ENCODE data around the gene TLK1. TPM values are rescaled to one million over a fixed set of nuclear protein-coding genes. Genes with fewer than 3 reads are reported as not detected.

Gene TLK1
- total and polyA plus RNA-seq, 2 donors (not counting 3 experiments of a cell fraction or from before 2014, with no cell fraction given), result 5.8 to 62.7 TPM

DNA sequence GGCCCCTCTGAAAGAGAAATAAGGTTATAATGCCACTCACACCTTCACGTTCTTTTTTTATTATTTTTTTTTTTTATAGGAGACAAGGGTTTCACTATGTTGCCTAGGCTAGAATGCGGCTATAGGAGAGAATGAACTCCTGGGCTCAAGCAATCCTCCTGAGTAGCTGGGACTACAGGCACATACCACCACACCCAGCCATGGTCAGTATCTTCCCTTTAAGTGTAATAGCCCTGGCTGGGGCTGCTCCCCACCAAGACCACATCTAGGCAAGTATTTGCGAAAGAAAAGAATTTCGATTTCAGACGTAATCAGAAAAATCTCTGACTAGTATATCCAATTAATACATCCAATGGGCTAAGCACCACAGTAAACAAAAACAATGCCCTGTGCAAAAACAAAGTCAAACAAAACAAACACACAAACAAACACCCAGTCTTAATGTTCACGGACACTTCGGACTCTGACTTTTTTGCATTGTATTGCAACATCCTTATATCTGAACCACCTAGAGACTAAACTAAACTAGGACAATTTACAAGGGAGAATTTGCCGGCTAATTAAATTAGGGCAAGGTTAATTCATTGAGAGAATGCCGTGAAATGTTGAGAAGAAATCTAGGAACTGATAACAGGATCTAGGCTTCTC, 49.6 kb upstream of the TLK1 start:
- no TSS peak for BruUV-seq (replicated peaks)
- DNase-seq (ENCODE audit: low read depth, low spot score) (no peak), FAIRE-seq (no peak)
- Histone ChIP-seq H4K20me1 (replicated peaks; ENCODE audit: control insufficient read depth, extremely low read depth, insufficient read depth, low read length) (no peaks in the 10 kb centered on the region), H3K4me2 (ENCODE audit: insufficient read depth, low read length) (no peak overlapping the region), H3K9me3 (replicated peaks; ENCODE audit: control insufficient read depth, insufficient read depth, low read length) (no peaks in the 10 kb centered on the region), H3K4me1 (ENCODE audit: control insufficient read depth, extremely low read depth, insufficient read depth, low read length) (no peaks in the 10 kb centered on the region), H3K9me1 (replicated peaks; ENCODE audit: control insufficient read depth, extremely low read depth, insufficient read depth, low read length) (no peaks in the 10 kb centered on the region), H3K4me3 (replicated peaks in 1 of 3; ENCODE audit: insufficient read depth in 1 of 3, low read depth in 1 of 3, low read length in 3 of 3) (no peak overlapping the region), H3K9ac (replicated peaks; ENCODE audit: extremely low read depth, insufficient read depth, low read length) (no peak overlapping the region), H3K36me3 (ENCODE audit: control insufficient read depth in 2 of 2, extremely low read depth in 1 of 2, insufficient read depth in 2 of 2, low read length in 2 of 2) (no peaks in the 10 kb centered on the region), H3K79me2 (ENCODE audit: control insufficient read depth, insufficient read depth, low read length) (no peaks in the 10 kb centered on the region), H3K27ac (ENCODE audit: insufficient read depth, low read depth, low read length) (no peak overlapping the region), H3K27me3 (ENCODE audit: control insufficient read depth in 2 of 2, insufficient read depth in 2 of 2, low read length in 2 of 2) (peaks cover 4 to 20% of the 10 kb centered on the region in 2 experiments), H2AFZ (ENCODE audit: low read depth, low read length) (no peak overlapping the region)
- intact Hi-C loops (cut with micrococcal nuclease), result no loop called here
- dilution Hi-C loops (cut with MboI; ENCODE audit: extremely low pct_ligation_motif_present, low sequenced_read_pairs), result no loop called here
- POLR2A ChIA-PET, result no interaction called here
- CTCF ChIA-PET, result no interaction called here
- TF ChIP-seq POLR2A (IDR thresholded peaks at IDR 0.05; ENCODE audit: low read depth, low read length) (no peak), POLR2AphosphoS5 (IDR thresholded peaks at IDR 0.05; ENCODE audit: insufficient read depth, low read depth, low read length) (no peak)

GRCh38 chr2:171208657-171209056, 48.0 kb upstream of the TLK1 start:
- no peak for FAIRE-seq
- TF ChIP-seq EZH2 (IDR thresholded peaks at IDR 0.05; ENCODE audit: borderline replicate concordance, low read depth, low read length, severe bottlenecking) (no peak), POLR2AphosphoS5 (IDR thresholded peaks at IDR 0.05; ENCODE audit: insufficient read depth, low read depth, low read length) (no peak), FOS (IDR thresholded peaks at IDR 0.05; ENCODE audit: borderline replicate concordance, insufficient read depth, low read length) (no peak), MAX (IDR thresholded peaks at IDR 0.05; ENCODE audit: insufficient read depth, insufficient read length) (no peak), JUN (IDR thresholded peaks at IDR 0.05; ENCODE audit: borderline replicate concordance, insufficient read depth, insufficient read length, low read depth) (no peak), CTCF (IDR thresholded peaks at IDR 0.05; ENCODE audit: extremely low read depth in 1 of 2, insufficient read depth in 1 of 2, low read depth in 1 of 2, low read length in 2 of 2) (no peak), MYC (IDR thresholded peaks at IDR 0.05; ENCODE audit: low read depth, low read length) (no peak), GATA2 (IDR thresholded peaks at IDR 0.05; ENCODE audit: insufficient read depth, insufficient read length, low read depth, low read length) (no peak), POLR2A (IDR thresholded peaks at IDR 0.05; ENCODE audit: low read depth, low read length) (no peak)

More at GRCh38 chr2:171208657-171209056, 48.0 kb upstream of the TLK1 start:
- peak; percentile 9 for DNase-seq (ENCODE audit: low read depth, low spot score)
- peaks cover 4 to 20% of the 10 kb centered on the region in 2 experiments for H3K27me3 ChIP-seq (ENCODE audit: control insufficient read depth in 2 of 2, insufficient read depth in 2 of 2, low read length in 2 of 2)
- no peaks in the 10 kb centered on the region for H3K36me3 ChIP-seq (ENCODE audit: control insufficient read depth in 2 of 2, extremely low read depth in 1 of 2, insufficient read depth in 2 of 2, low read length in 2 of 2)
- H3K27ac ChIP-seq (ENCODE audit: insufficient read depth, low read depth, low read length), result no peak overlapping the region
- no peak overlapping the region for H2AFZ ChIP-seq (ENCODE audit: low read depth, low read length)
- no peaks in the 10 kb centered on the region for H3K9me1 ChIP-seq (replicated peaks; ENCODE audit: control insufficient read depth, extremely low read depth, insufficient read depth, low read length)
- ChIA-PET CTCF (no interaction called here), POLR2A (no interaction called here)
- no peak overlapping the region for H3K9ac ChIP-seq (replicated peaks; ENCODE audit: extremely low read depth, insufficient read depth, low read length)
- dilution Hi-C loops (cut with MboI; ENCODE audit: extremely low pct_ligation_motif_present, low sequenced_read_pairs) (no loop called here), intact Hi-C loops (cut with micrococcal nuclease) (no loop called here)
- no peaks in the 10 kb centered on the region for H3K9me3 ChIP-seq (replicated peaks; ENCODE audit: control insufficient read depth, insufficient read depth, low read length)
- no peak overlapping the region for H3K4me2 ChIP-seq (ENCODE audit: insufficient read depth, low read length)
- no peaks in the 10 kb centered on the region for H3K4me1 ChIP-seq (ENCODE audit: control insufficient read depth, extremely low read depth, insufficient read depth, low read length)
- no TSS peak for BruUV-seq (replicated peaks)
- H4K20me1 ChIP-seq (replicated peaks; ENCODE audit: control insufficient read depth, extremely low read depth, insufficient read depth, low read length), result no peaks in the 10 kb centered on the region
- H3K79me2 ChIP-seq (ENCODE audit: control insufficient read depth, insufficient read depth, low read length), result no peaks in the 10 kb centered on the region
- no peak overlapping the region for H3K4me3 ChIP-seq (replicated peaks in 1 of 3; ENCODE audit: insufficient read depth in 1 of 3, low read depth in 1 of 3, low read length in 3 of 3)

Data from endothelial cell of umbilical vein (primary cell).